WTC11 (cell line): Measurements from ENCODE around the gene SCEL. TPM values are rescaled to one million over a fixed set of nuclear protein-coding genes. Genes with fewer than 3 reads are reported as not detected.

Source experiments
- ATAC-seq: fragments of 200-7000 bp; cut with Tn5 transposase; 2 replicates; pipeline ENCODE4 v1.10.0; 2021; ENCODE audit warnings: mild to moderate bottlenecking, moderate library complexity
- CTCF ChIA-PET: fragments of 300-600 bp; sonication (Branson Sonifier 250); formaldehyde crosslinking; loops from one replicate; lab custom pipeline; 2021; ENCODE audit warnings: antibody characterized with exemption; lab: Charles Lee
- POLR2A ChIA-PET: fragments of 350-600 bp; sonication (Branson Sonifier 250); formaldehyde crosslinking; loops from one replicate; lab custom pipeline; 2021; ENCODE audit warnings: antibody characterized with exemption; lab: Charles Lee
- DNase-seq: peaks from one replicate; pipeline ENCODE4 v3.0.0; 2021; ENCODE audit warnings: low spot score
- H3K27ac Mint-ChIP-seq: 2 replicates; pipeline ENCODE4 v1.8.0; 2021; ENCODE audit warnings: mixed read lengths
- H3K27me3 Mint-ChIP-seq: 2 replicates; pipeline ENCODE4 v1.8.0; 2021; ENCODE audit warnings: low read depth, mild to moderate bottlenecking, moderate library complexity, mixed read lengths
- H3K36me3 Mint-ChIP-seq: 2 replicates; pipeline ENCODE4 v1.8.0; 2021; ENCODE audit warnings: mixed read lengths
- H3K4me1 Mint-ChIP-seq: 2 replicates; pipeline ENCODE4 v1.8.0; 2022; ENCODE audit warnings: mixed read lengths
- H3K4me3 Mint-ChIP-seq: 2 replicates; pipeline ENCODE4 v1.8.0; 2021; ENCODE audit warnings: mild to moderate bottlenecking, moderate library complexity, mixed read lengths
- H3K9me3 Mint-ChIP-seq: 2 replicates; pipeline ENCODE4 v1.8.0; 2021; ENCODE audit warnings: mixed read lengths
- CREM ChIP-seq: sonication (generic); formaldehyde crosslinking; IDR thresholded peaks from 2 replicates; pipeline ENCODE4 v1.8.1; 2022; ENCODE audit warnings: mild to moderate bottlenecking, missing genetic modification reagents, moderate library complexity
- GABPB1 ChIP-seq: sonication (generic); formaldehyde crosslinking; IDR thresholded peaks from 2 replicates; pipeline ENCODE4 v1.8.1; 2023; ENCODE audit warnings: mild to moderate bottlenecking, missing genetic modification reagents
- GRHL2 ChIP-seq: fragments of 250-450 bp; sonication (Bioruptor Pico); IDR thresholded peaks from 2 replicates; pipeline ENCODE4 v1.8.0; 2022; ENCODE audit warnings: mild to moderate bottlenecking, moderate library complexity; ENCODE audit not compliant: insufficient replicate concordance, severe bottlenecking
- HMGA2 ChIP-seq: fragments of 250-450 bp; sonication (Bioruptor Pico); IDR thresholded peaks from 2 replicates; pipeline ENCODE4 v1.4.0; 2021; ENCODE audit warnings: mild to moderate bottlenecking, moderate library complexity
- JAZF1 ChIP-seq: fragments of 250-450 bp; sonication (Bioruptor Pico); IDR thresholded peaks from 2 replicates; pipeline ENCODE4 v1.9.0; 2021; ENCODE audit warnings: moderate library complexity, mild to moderate bottlenecking, inconsistent platforms
- NFATC4 ChIP-seq: fragments of 250-450 bp; sonication (Bioruptor Pico); IDR thresholded peaks from 2 replicates; pipeline ENCODE4 v1.9.0; 2021; ENCODE audit warnings: mild to moderate bottlenecking
- OVOL2 ChIP-seq: fragments of 250-450 bp; sonication (Bioruptor Pico); IDR thresholded peaks from 2 replicates; pipeline ENCODE4 v1.9.0; 2021; ENCODE audit warnings: mild to moderate bottlenecking, borderline replicate concordance
- SMAD3 ChIP-seq: sonication (generic); formaldehyde crosslinking; IDR thresholded peaks from 2 replicates; pipeline ENCODE4 v1.8.0; 2022; ENCODE audit warnings: missing genetic modification reagents, mild to moderate bottlenecking, borderline replicate concordance
- TP53 ChIP-seq: sonication (generic); formaldehyde crosslinking; IDR thresholded peaks from 2 replicates; pipeline ENCODE4 v1.8.1; 2023; ENCODE audit warnings: mild to moderate bottlenecking, missing genetic modification reagents
- ZNF121 ChIP-seq: sonication (generic); formaldehyde crosslinking; IDR thresholded peaks from 2 replicates; pipeline ENCODE4 v1.8.0; 2023; ENCODE audit warnings: missing genetic modification reagents
- ZNF138 ChIP-seq: sonication (generic); formaldehyde crosslinking; conservative IDR thresholded peaks from 2 replicates; pipeline ENCODE4 v1.8.1; 2022; ENCODE audit warnings: mild to moderate bottlenecking, moderate library complexity, missing genetic modification reagents
- ZNF263 ChIP-seq: sonication (generic); formaldehyde crosslinking; IDR thresholded peaks from 2 replicates; pipeline ENCODE4 v1.8.1; 2022; ENCODE audit warnings: low read depth, mild to moderate bottlenecking, moderate library complexity, missing genetic modification reagents
- total RNA-seq: library from RNA; stranded (reverse); gene quantifications from 3 replicates; pipeline ENCODE4 v1.2.3, GENCODE V29; 2021
- TF ChIP-seq, protein P1 (sequence below): sonication (generic); formaldehyde crosslinking; IDR thresholded peaks from 2 replicates; pipeline ENCODE4 v1.8.1; 2022; ENCODE audit warnings: mild to moderate bottlenecking, missing genetic modification reagents, moderate library complexity, borderline replicate concordance
- TF ChIP-seq, protein P2 (sequence below): sonication (generic); formaldehyde crosslinking; IDR thresholded peaks from 2 replicates; pipeline ENCODE4 v1.8.1; 2023; ENCODE audit warnings: mild to moderate bottlenecking, missing genetic modification reagents, moderate library complexity
- TF ChIP-seq, protein P3 (sequence below): sonication (generic); formaldehyde crosslinking; IDR thresholded peaks from 2 replicates; pipeline ENCODE4 v1.8.1; 2023; ENCODE audit warnings: mild to moderate bottlenecking, missing genetic modification reagents, moderate library complexity
- TF ChIP-seq, protein P4 (sequence below): sonication (generic); formaldehyde crosslinking; IDR thresholded peaks from 2 replicates; pipeline ENCODE4 v1.8.0; 2022; ENCODE audit warnings: mild to moderate bottlenecking, missing genetic modification reagents
- TF ChIP-seq, protein P5 (sequence below): sonication (generic); formaldehyde crosslinking; IDR thresholded peaks from 2 replicates; pipeline ENCODE4 v1.8.1; 2023; ENCODE audit warnings: mild to moderate bottlenecking, missing genetic modification reagents
- TF ChIP-seq, protein P6 (sequence below): fragments of 250-450 bp; sonication (Bioruptor Pico); IDR thresholded peaks from 2 replicates; pipeline ENCODE4 v1.9.0; 2021; ENCODE audit warnings: mild to moderate bottlenecking
- TF ChIP-seq, protein P7 (sequence below): sonication (generic); formaldehyde crosslinking; IDR thresholded peaks from 2 replicates; pipeline ENCODE4 v1.8.1; 2022; ENCODE audit warnings: low read depth, missing genetic modification reagents, borderline replicate concordance

The SCEL gene
- total RNA-seq, 1 experiment from 2014 or later: not detected

DNA sequence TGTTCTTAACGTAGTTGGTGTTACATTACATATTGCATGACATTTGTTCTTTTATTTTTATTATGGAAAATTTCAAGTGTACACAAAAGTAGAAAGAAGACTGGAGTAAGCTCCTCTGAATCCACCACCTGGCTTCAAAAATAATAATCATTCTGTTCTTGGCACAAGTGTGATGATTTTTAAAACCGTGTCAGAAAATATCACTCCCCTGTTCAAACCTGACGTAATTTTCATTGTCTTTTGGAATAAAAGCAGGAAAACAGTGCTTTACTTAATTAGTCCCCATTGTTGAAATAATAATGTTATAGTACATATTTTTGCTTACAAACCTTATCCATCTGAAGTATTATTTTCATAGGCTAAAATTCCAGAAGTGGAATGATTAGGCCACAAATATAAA, 41.3 kb upstream of the SCEL start (continued):
- TF ChIP-seq, protein P1, sequence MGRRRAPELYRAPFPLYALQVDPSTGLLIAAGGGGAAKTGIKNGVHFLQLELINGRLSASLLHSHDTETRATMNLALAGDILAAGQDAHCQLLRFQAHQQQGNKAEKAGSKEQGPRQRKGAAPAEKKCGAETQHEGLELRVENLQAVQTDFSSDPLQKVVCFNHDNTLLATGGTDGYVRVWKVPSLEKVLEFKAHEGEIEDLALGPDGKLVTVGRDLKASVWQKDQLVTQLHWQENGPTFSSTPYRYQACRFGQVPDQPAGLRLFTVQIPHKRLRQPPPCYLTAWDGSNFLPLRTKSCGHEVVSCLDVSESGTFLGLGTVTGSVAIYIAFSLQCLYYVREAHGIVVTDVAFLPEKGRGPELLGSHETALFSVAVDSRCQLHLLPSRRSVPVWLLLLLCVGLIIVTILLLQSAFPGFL: no peak
- no peak for TF ChIP-seq ZNF121
- TF ChIP-seq, protein P2, sequence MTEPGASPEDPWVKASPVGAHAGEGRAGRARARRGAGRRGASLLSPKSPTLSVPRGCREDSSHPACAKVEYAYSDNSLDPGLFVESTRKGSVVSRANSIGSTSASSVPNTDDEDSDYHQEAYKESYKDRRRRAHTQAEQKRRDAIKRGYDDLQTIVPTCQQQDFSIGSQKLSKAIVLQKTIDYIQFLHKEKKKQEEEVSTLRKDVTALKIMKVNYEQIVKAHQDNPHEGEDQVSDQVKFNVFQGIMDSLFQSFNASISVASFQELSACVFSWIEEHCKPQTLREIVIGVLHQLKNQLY (CRISPR knock-in tag): no peak
- TF ChIP-seq, protein P3, sequence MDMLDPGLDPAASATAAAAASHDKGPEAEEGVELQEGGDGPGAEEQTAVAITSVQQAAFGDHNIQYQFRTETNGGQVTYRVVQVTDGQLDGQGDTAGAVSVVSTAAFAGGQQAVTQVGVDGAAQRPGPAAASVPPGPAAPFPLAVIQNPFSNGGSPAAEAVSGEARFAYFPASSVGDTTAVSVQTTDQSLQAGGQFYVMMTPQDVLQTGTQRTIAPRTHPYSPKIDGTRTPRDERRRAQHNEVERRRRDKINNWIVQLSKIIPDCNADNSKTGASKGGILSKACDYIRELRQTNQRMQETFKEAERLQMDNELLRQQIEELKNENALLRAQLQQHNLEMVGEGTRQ (CRISPR knock-in tag): no peak
- TF ChIP-seq, all 79 proteins: peak for 0

DNA sequence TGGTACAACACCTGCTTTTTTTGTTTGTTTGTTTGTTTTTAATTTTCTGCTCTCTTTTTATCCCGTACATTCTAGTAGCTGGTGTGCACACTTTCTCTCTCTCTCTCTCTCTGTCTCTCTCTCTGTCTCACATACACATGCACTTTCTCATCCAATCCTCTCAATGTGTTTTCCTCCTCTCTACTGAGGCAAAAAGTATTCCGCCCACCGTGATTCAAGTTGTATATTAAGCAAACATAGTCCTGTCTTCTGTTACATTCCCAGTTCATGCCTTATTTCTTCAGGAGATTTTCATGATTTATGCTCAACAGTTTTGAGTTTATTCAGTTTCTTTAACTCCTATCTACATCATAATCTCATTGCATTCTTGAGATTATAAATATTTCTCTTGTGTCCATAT, 38.2 kb upstream of the SCEL start:
- no peaks in the 10 kb centered on the region for H3K36me3 Mint-ChIP-seq
- no peak overlapping the region for H3K4me3 Mint-ChIP-seq
- no peak overlapping the region for H3K27ac Mint-ChIP-seq
- no peaks in the 10 kb centered on the region for H3K4me1 Mint-ChIP-seq
- DNase-seq: no peak
- POLR2A ChIA-PET: no interaction called here
- CTCF ChIA-PET: no interaction called here
- H3K27me3 Mint-ChIP-seq: no peaks in the 10 kb centered on the region; the same call in 1 of the 2 replicates
- TF ChIP-seq GABPB1 (CRISPR knock-in tag) (no peak), NFATC4 (CRISPR knock-in tag) (no peak), JAZF1 (CRISPR knock-in tag) (no peak), ZNF138 (CRISPR knock-in tag) (no peak), SMAD3 (CRISPR knock-in tag) (no peak), OVOL2 (CRISPR knock-in tag) (no peak), GRHL2 (CRISPR knock-in tag) (no peak), HMGA2 (CRISPR knock-in tag) (no peak), ZNF263 (CRISPR knock-in tag) (no peak), TP53 (CRISPR knock-in tag) (no peak), CREM (CRISPR knock-in tag) (no peak)
- TF ChIP-seq, protein P4, sequence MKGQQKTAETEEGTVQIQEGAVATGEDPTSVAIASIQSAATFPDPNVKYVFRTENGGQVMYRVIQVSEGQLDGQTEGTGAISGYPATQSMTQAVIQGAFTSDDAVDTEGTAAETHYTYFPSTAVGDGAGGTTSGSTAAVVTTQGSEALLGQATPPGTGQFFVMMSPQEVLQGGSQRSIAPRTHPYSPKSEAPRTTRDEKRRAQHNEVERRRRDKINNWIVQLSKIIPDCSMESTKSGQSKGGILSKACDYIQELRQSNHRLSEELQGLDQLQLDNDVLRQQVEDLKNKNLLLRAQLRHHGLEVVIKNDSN (CRISPR knock-in tag): no peak
- TF ChIP-seq, protein P5, sequence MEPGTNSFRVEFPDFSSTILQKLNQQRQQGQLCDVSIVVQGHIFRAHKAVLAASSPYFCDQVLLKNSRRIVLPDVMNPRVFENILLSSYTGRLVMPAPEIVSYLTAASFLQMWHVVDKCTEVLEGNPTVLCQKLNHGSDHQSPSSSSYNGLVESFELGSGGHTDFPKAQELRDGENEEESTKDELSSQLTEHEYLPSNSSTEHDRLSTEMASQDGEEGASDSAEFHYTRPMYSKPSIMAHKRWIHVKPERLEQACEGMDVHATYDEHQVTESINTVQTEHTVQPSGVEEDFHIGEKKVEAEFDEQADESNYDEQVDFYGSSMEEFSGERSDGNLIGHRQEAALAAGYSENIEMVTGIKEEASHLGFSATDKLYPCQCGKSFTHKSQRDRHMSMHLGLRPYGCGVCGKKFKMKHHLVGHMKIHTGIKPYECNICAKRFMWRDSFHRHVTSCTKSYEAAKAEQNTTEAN (CRISPR knock-in tag): no peak
- TF ChIP-seq, protein P6, sequence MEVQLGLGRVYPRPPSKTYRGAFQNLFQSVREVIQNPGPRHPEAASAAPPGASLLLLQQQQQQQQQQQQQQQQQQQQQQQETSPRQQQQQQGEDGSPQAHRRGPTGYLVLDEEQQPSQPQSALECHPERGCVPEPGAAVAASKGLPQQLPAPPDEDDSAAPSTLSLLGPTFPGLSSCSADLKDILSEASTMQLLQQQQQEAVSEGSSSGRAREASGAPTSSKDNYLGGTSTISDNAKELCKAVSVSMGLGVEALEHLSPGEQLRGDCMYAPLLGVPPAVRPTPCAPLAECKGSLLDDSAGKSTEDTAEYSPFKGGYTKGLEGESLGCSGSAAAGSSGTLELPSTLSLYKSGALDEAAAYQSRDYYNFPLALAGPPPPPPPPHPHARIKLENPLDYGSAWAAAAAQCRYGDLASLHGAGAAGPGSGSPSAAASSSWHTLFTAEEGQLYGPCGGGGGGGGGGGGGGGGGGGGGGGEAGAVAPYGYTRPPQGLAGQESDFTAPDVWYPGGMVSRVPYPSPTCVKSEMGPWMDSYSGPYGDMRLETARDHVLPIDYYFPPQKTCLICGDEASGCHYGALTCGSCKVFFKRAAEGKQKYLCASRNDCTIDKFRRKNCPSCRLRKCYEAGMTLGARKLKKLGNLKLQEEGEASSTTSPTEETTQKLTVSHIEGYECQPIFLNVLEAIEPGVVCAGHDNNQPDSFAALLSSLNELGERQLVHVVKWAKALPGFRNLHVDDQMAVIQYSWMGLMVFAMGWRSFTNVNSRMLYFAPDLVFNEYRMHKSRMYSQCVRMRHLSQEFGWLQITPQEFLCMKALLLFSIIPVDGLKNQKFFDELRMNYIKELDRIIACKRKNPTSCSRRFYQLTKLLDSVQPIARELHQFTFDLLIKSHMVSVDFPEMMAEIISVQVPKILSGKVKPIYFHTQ: no peak
- TF ChIP-seq, protein P7, sequence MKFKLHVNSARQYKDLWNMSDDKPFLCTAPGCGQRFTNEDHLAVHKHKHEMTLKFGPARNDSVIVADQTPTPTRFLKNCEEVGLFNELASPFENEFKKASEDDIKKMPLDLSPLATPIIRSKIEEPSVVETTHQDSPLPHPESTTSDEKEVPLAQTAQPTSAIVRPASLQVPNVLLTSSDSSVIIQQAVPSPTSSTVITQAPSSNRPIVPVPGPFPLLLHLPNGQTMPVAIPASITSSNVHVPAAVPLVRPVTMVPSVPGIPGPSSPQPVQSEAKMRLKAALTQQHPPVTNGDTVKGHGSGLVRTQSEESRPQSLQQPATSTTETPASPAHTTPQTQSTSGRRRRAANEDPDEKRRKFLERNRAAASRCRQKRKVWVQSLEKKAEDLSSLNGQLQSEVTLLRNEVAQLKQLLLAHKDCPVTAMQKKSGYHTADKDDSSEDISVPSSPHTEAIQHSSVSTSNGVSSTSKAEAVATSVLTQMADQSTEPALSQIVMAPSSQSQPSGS: no peak
- ATAC-seq: no peak
- no peaks in the 10 kb centered on the region for H3K9me3 Mint-ChIP-seq
